ENCODE measurements around the gene LIG3. TPM values are rescaled to one million over a fixed set of nuclear protein-coding genes. Genes with fewer than 3 reads are reported as not detected.
"Not testable (repeated sequence)": the region's sequence is repeated elsewhere in the genome, so short reads cannot be mapped to it uniquely, and the experiment has no call there.

LIG3 gene
- total RNA-seq, 1 donor from 2014 or later, result 34.0 TPM

GRCh38 chr17:35044181-35044580, 63.9 kb downstream of the LIG3 start:
- DNase-seq, result no peak

- DNase-seq, result not testable (repeated sequence)
Observed at GRCh38 chr17:35045458-35045979, 65.2 kb downstream of the LIG3 start.

- DNase-seq, result no peak
Observed at GRCh38 chr17:35046245-35046644, 65.9 kb downstream of the LIG3 start.

- DNase-seq, result peak; percentile 55
Observed at GRCh38 chr17:35046740-35047283, 66.5 kb downstream of the LIG3 start.

- DNase-seq, result no peak
Observed at GRCh38 chr17:35048685-35049379, 68.5 kb downstream of the LIG3 start.

GRCh38 chr17:35050170-35050569, 69.9 kb downstream of the LIG3 start:
- DNase-seq, result no peak

- no peak for DNase-seq
Observed at GRCh38 chr17:35051183-35051578, 70.9 kb downstream of the LIG3 start.

- DNase-seq, result no peak
Observed at GRCh38 chr17:35051579-35052240, 71.4 kb downstream of the LIG3 start.

- DNase-seq, result no peak
Observed at GRCh38 chr17:35052241-35052610, 71.9 kb downstream of the LIG3 start.

- no peak for DNase-seq
Observed at GRCh38 chr17:35052780-35053179, 72.5 kb downstream of the LIG3 start.

- no peak for DNase-seq
Observed at GRCh38 chr17:35053204-35053603, 72.9 kb downstream of the LIG3 start.

GRCh38 chr17:35056013-35056412, 75.7 kb downstream of the LIG3 start:
- no peak for DNase-seq

- DNase-seq, result no peak
Observed at GRCh38 chr17:35057332-35057915, 77.1 kb downstream of the LIG3 start.

Other genes starting within 250 kb of the LIG3 start
- 2.7 TPM for gene CCT6B, start 19.1 kb upstream of the LIG3 start, total RNA-seq
- gene ZNF830, start 19.0 kb upstream of the LIG3 start, total RNA-seq, result 16.7 TPM
- 31.6 TPM for gene RFFL, start 83.2 kb downstream of the LIG3 start, total RNA-seq
- 5.2 TPM for gene RAD51D, start 139.3 kb downstream of the LIG3 start, total RNA-seq
- gene FNDC8, start 141.1 kb downstream of the LIG3 start, total RNA-seq, result not detected
- 30.0 TPM for gene NLE1, start 161.8 kb downstream of the LIG3 start, total RNA-seq
- 193 TPM for gene UNC45B, start 167.3 kb downstream of the LIG3 start, total RNA-seq
- gene SLC35G3, start 213.9 kb downstream of the LIG3 start, total RNA-seq, result not detected